ENCODE results near the gene LMTK2.

Gene LMTK2

GRCh38 chr7:98134420-98135228 lies 28.0 kb downstream of the LMTK2 start:
- in situ Hi-C loops (cut with HindIII; ENCODE audit: low pct_unique_long_range_greater_than_20kb, low sequenced_read_pairs) = no loop called here
- no peak for TF ChIP-seq JUND (IDR thresholded peaks at IDR 0.05; ENCODE audit: low read depth)
- DNase-seq (ENCODE audit: low read depth in 1 of 2, low spot score in 1 of 2) = no peak

GRCh38 chr7:98135984-98136383 lies 29.3 kb downstream of the LMTK2 start:
- DNase-seq (ENCODE audit: low read depth in 1 of 2, low spot score in 1 of 2) = peak in 1 of 2 experiments; percentile 57
- in situ Hi-C loops (cut with HindIII; ENCODE audit: low pct_unique_long_range_greater_than_20kb, low sequenced_read_pairs) = no loop called here
- TF ChIP-seq JUND (IDR thresholded peaks at IDR 0.05; ENCODE audit: low read depth) = no peak

- in situ Hi-C loops (cut with HindIII; ENCODE audit: low pct_unique_long_range_greater_than_20kb, low sequenced_read_pairs) = no loop called here
- no peak for DNase-seq (ENCODE audit: low read depth in 1 of 2, low spot score in 1 of 2)
- TF ChIP-seq JUND (IDR thresholded peaks at IDR 0.05; ENCODE audit: low read depth) = no peak
Observed at GRCh38 chr7:98136423-98136822, 29.8 kb downstream of the LMTK2 start.

GRCh38 chr7:98137134-98137825 lies 30.6 kb downstream of the LMTK2 start:
- in situ Hi-C loops (cut with HindIII; ENCODE audit: low pct_unique_long_range_greater_than_20kb, low sequenced_read_pairs) = no loop called here
- no peak for DNase-seq (ENCODE audit: low read depth in 1 of 2, low spot score in 1 of 2)
- TF ChIP-seq JUND (IDR thresholded peaks at IDR 0.05; ENCODE audit: low read depth) = no peak

GRCh38 chr7:98137826-98138151 lies 31.1 kb downstream of the LMTK2 start:
- TF ChIP-seq JUND (IDR thresholded peaks at IDR 0.05; ENCODE audit: low read depth) = no peak
- DNase-seq (ENCODE audit: low read depth in 1 of 2, low spot score in 1 of 2) = no peak
- in situ Hi-C loops (cut with HindIII; ENCODE audit: low pct_unique_long_range_greater_than_20kb, low sequenced_read_pairs) = no loop called here

GRCh38 chr7:98138672-98139071 lies 32.0 kb downstream of the LMTK2 start:
- DNase-seq (ENCODE audit: low read depth in 1 of 2, low spot score in 1 of 2) = no peak
- TF ChIP-seq JUND (IDR thresholded peaks at IDR 0.05; ENCODE audit: low read depth) = no peak
- in situ Hi-C loops (cut with HindIII; ENCODE audit: low pct_unique_long_range_greater_than_20kb, low sequenced_read_pairs) = no loop called here

- DNase-seq (ENCODE audit: low read depth in 1 of 2, low spot score in 1 of 2) = no peak
- no peak for TF ChIP-seq JUND (IDR thresholded peaks at IDR 0.05; ENCODE audit: low read depth)
- in situ Hi-C loops (cut with HindIII; ENCODE audit: low pct_unique_long_range_greater_than_20kb, low sequenced_read_pairs) = no loop called here
Observed at GRCh38 chr7:98142658-98143057, 36.0 kb downstream of the LMTK2 start.

GRCh38 chr7:98148607-98149006 lies 41.9 kb downstream of the LMTK2 start:
- no peak for DNase-seq (ENCODE audit: low read depth in 1 of 2, low spot score in 1 of 2)
- TF ChIP-seq JUND (IDR thresholded peaks at IDR 0.05; ENCODE audit: low read depth) = no peak
- in situ Hi-C loops (cut with HindIII; ENCODE audit: low pct_unique_long_range_greater_than_20kb, low sequenced_read_pairs) = no loop called here

- in situ Hi-C loops (cut with HindIII; ENCODE audit: low pct_unique_long_range_greater_than_20kb, low sequenced_read_pairs) = no loop called here
- no peak for DNase-seq (ENCODE audit: low read depth in 1 of 2, low spot score in 1 of 2)
- TF ChIP-seq JUND (IDR thresholded peaks at IDR 0.05; ENCODE audit: low read depth) = no peak
Observed at GRCh38 chr7:98149116-98149692, 42.5 kb downstream of the LMTK2 start.

GRCh38 chr7:98151884-98152283 lies 45.2 kb downstream of the LMTK2 start:
- no peak for DNase-seq (ENCODE audit: low read depth in 1 of 2, low spot score in 1 of 2)
- no peak for TF ChIP-seq JUND (IDR thresholded peaks at IDR 0.05; ENCODE audit: low read depth)
- in situ Hi-C loops (cut with HindIII; ENCODE audit: low pct_unique_long_range_greater_than_20kb, low sequenced_read_pairs) = no loop called here

- TF ChIP-seq JUND (IDR thresholded peaks at IDR 0.05; ENCODE audit: low read depth) = no peak
- in situ Hi-C loops (cut with HindIII; ENCODE audit: low pct_unique_long_range_greater_than_20kb, low sequenced_read_pairs) = no loop called here
- DNase-seq (ENCODE audit: low read depth in 1 of 2, low spot score in 1 of 2) = no peak
Observed at GRCh38 chr7:98156700-98157099, 50.0 kb downstream of the LMTK2 start.

- in situ Hi-C loops (cut with HindIII; ENCODE audit: low pct_unique_long_range_greater_than_20kb, low sequenced_read_pairs) = no loop called here
- TF ChIP-seq JUND (IDR thresholded peaks at IDR 0.05; ENCODE audit: low read depth) = no peak
- no peak for DNase-seq (ENCODE audit: low read depth in 1 of 2, low spot score in 1 of 2)
Observed at GRCh38 chr7:98157761-98158160, 51.1 kb downstream of the LMTK2 start.

GRCh38 chr7:98162758-98163157 lies 56.1 kb downstream of the LMTK2 start:
- no peak for TF ChIP-seq JUND (IDR thresholded peaks at IDR 0.05; ENCODE audit: low read depth)
- no peak for DNase-seq (ENCODE audit: low read depth in 1 of 2, low spot score in 1 of 2)
- in situ Hi-C loops (cut with HindIII; ENCODE audit: low pct_unique_long_range_greater_than_20kb, low sequenced_read_pairs) = no loop called here

Data from T47D (cell line).